H9 (cell line): ENCODE data around the gene SOS1. TPM values are rescaled to one million over a fixed set of nuclear protein-coding genes. Genes with fewer than 3 reads are reported as not detected.

ENCODE experiments used
- DNase-seq: peaks from one replicate; pipeline ENCODE4 v3.0.0-alpha.2; 2017
- H2AFZ ChIP-seq: one replicate; pipeline ENCODE4 v1.6.1; 2013; ENCODE audit warnings: mild to moderate bottlenecking, low read length, control low read depth, moderate library complexity
- H2AK5ac ChIP-seq: 2 replicates; pipeline ENCODE4 v1.6.1; 2013; ENCODE audit warnings: low read length, control low read depth, mixed read lengths; ENCODE audit not compliant: insufficient read length
- H2BK120ac ChIP-seq: one replicate; pipeline ENCODE4 v1.6.1; 2013; ENCODE audit warnings: low read depth, mild to moderate bottlenecking, low read length, control low read depth, inconsistent platforms; ENCODE audit not compliant: poor library complexity, severe bottlenecking
- H2BK12ac ChIP-seq: 2 replicates; pipeline ENCODE4 v1.6.1; 2013; ENCODE audit warnings: low read length, control low read depth, mixed read lengths, low read depth; ENCODE audit not compliant: insufficient read length
- H2BK15ac ChIP-seq: 2 replicates; pipeline ENCODE4 v1.6.1; 2013; ENCODE audit warnings: low read depth, low read length, control low read depth
- H2BK20ac ChIP-seq: one replicate; pipeline ENCODE4 v1.6.1; 2013; ENCODE audit warnings: low read depth, mild to moderate bottlenecking, low read length, control low read depth, inconsistent platforms; ENCODE audit not compliant: poor library complexity, severe bottlenecking
- H2BK5ac ChIP-seq: 2 replicates; pipeline ENCODE4 v1.6.1; 2013; ENCODE audit warnings: low read length, control low read depth, mixed read lengths; ENCODE audit not compliant: insufficient read length
- H3K14ac ChIP-seq: 2 replicates; pipeline ENCODE4 v1.6.1; 2013; ENCODE audit warnings: low read length, control low read depth; ENCODE audit not compliant: insufficient read depth
- H3K18ac ChIP-seq: 2 replicates; pipeline ENCODE4 v1.6.1; 2013; ENCODE audit warnings: low read depth, mild to moderate bottlenecking, mixed read lengths, low read length, control low read depth; ENCODE audit not compliant: insufficient read length
- H3K23ac ChIP-seq: 2 replicates; pipeline ENCODE4 v1.6.1; 2013; ENCODE audit warnings: low read length, control low read depth, mixed read lengths, low read depth; ENCODE audit not compliant: insufficient read length
- H3K23me2 ChIP-seq: 2 replicates; pipeline ENCODE4 v1.6.1; 2013; ENCODE audit warnings: low read depth, mild to moderate bottlenecking, mixed read lengths, low read length, control low read depth; ENCODE audit not compliant: insufficient read length, poor library complexity, severe bottlenecking
- H3K27ac ChIP-seq: 2 replicates; pipeline ENCODE4 v1.5.1; 2013; ENCODE audit warnings: low read length, control low read depth, mixed read lengths, low read depth; ENCODE audit not compliant: insufficient read length
- H3K27me3 ChIP-seq: 2 replicates; pipeline ENCODE4 v1.6.1; 2013; ENCODE audit warnings: low read length, control low read depth, inconsistent platforms; ENCODE audit not compliant: insufficient read depth
- H3K4ac ChIP-seq: 2 replicates; pipeline ENCODE4 v1.6.1; 2013; ENCODE audit warnings: low read depth, mild to moderate bottlenecking, control low read depth, inconsistent platforms, low read length, moderate library complexity
- H3K4me1 ChIP-seq: 2 replicates; pipeline ENCODE4 v1.6.1; 2013; ENCODE audit warnings: low read length, control low read depth, inconsistent platforms; ENCODE audit not compliant: insufficient read depth
- H3K4me2 ChIP-seq: 2 replicates; pipeline ENCODE4 v1.6.1; 2013; ENCODE audit warnings: low read length, control low read depth, mixed read lengths; ENCODE audit not compliant: insufficient read length, insufficient read depth
- H3K56ac ChIP-seq: 2 replicates; pipeline ENCODE4 v1.6.1; 2013; ENCODE audit warnings: low read depth, mild to moderate bottlenecking, mixed read lengths, low read length, control low read depth; ENCODE audit not compliant: insufficient read length
- H3K79me1 ChIP-seq: 2 replicates; pipeline ENCODE4 v1.6.1; 2013; ENCODE audit warnings: low read depth, mild to moderate bottlenecking, moderate library complexity, low read length, control low read depth, inconsistent platforms; ENCODE audit not compliant: insufficient read depth, poor library complexity, severe bottlenecking
- H3K79me2 ChIP-seq: 2 replicates; pipeline ENCODE4 v1.6.1; 2013; ENCODE audit warnings: low read length, control low read depth, inconsistent platforms; ENCODE audit not compliant: insufficient read depth
- H3K9ac ChIP-seq: 2 replicates; pipeline ENCODE4 v1.6.1; 2013; ENCODE audit warnings: low read length, control low read depth, mixed read lengths; ENCODE audit not compliant: insufficient read length; ENCODE audit errors: extremely low read depth
- H3K9me3 ChIP-seq: one replicate; pipeline ENCODE4 v1.6.1; 2013; ENCODE audit warnings: low read depth, low read length, inconsistent platforms; ENCODE audit not compliant: control insufficient read depth
- H3T11ph ChIP-seq: one replicate; pipeline ENCODE4 v1.6.1; 2013; ENCODE audit warnings: mild to moderate bottlenecking, low read length, control low read depth, inconsistent platforms
- H4K20me1 ChIP-seq: one replicate; pipeline ENCODE4 v1.6.1; 2013; ENCODE audit not compliant: control insufficient read depth, insufficient read length, insufficient read depth
- H4K5ac ChIP-seq: 2 replicates; pipeline ENCODE4 v1.6.1; 2013; ENCODE audit warnings: low read depth, mild to moderate bottlenecking, mixed read lengths, low read length, control low read depth; ENCODE audit not compliant: insufficient read length
- H4K8ac ChIP-seq: replicated peaks from 2 replicates; pipeline ENCODE4 v1.6.1; 2013; ENCODE audit warnings: low read length, control low read depth, mixed read lengths, low read depth; ENCODE audit not compliant: insufficient read length
- H4K91ac ChIP-seq: 2 replicates; pipeline ENCODE4 v1.6.1; 2013; ENCODE audit warnings: low read depth, mild to moderate bottlenecking, moderate library complexity, mixed read lengths, low read length, control low read depth; ENCODE audit not compliant: insufficient read length
- H3K27ac Mint-ChIP-seq, 3 experiments: 2 replicates in 2 of 3; 3 replicates in 1 of 3; pipeline ENCODE4 v1.8.0; 2020 to 2021; ENCODE audit warnings: mixed read lengths in 3 of 3, mild to moderate bottlenecking in 1 of 3, moderate library complexity in 1 of 3
- H3K27me3 Mint-ChIP-seq: 2 replicates; pipeline ENCODE4 v1.8.0; 2021; ENCODE audit warnings: low read depth, mild to moderate bottlenecking, moderate library complexity, mixed read lengths
- H3K36me3 Mint-ChIP-seq, 3 experiments: 2 replicates in 2 of 3; 3 replicates in 1 of 3; pipeline ENCODE4 v1.8.0; 2020 to 2021; ENCODE audit warnings: low read depth in 3 of 3, mixed read lengths in 3 of 3; ENCODE audit not compliant: insufficient read depth in 1 of 3
- H3K4me1 Mint-ChIP-seq, 2 experiments: 2 replicates each; pipeline ENCODE4 v1.8.0; 2020; ENCODE audit warnings: mixed read lengths in 2 of 2
- H3K4me3 Mint-ChIP-seq, 2 experiments: 2 replicates in 1 of 2; 3 replicates in 1 of 2; pipeline ENCODE4 v1.8.0; 2020 to 2021; ENCODE audit warnings: mild to moderate bottlenecking in 2 of 2, mixed read lengths in 2 of 2, moderate library complexity in 1 of 2
- H3K9me3 Mint-ChIP-seq, 2 experiments: 2 replicates in 1 of 2; 3 replicates in 1 of 2; pipeline ENCODE4 v1.8.0; 2020; ENCODE audit warnings: mild to moderate bottlenecking in 2 of 2, mixed read lengths in 2 of 2, moderate library complexity in 1 of 2
- WGBS: extraction: QIAGEN DNeasy Blood & Tissue Kit; methylation state at CpG from one replicate; pipeline ENCODE4 v1.1.7; 2013; ENCODE audit warnings: missing lambda C conversion rate, low lambda C conversion rate, mixed read lengths; ENCODE audit not compliant: insufficient read length; ENCODE audit errors: extremely low coverage; 5-methylcytosine and 5-hydroxymethylcytosine counted together
- total RNA-seq: library from RNA; stranded (reverse); gene quantifications from 2 replicates; pipeline ENCODE4 v1.2.1, GENCODE V29; 2021
- TF ChIP-seq, protein P1 (sequence below): fragments of 200-600 bp; sonication (generic); conservative IDR thresholded peaks from 3 replicates; pipeline ENCODE4 v1.8.0; 2021; ENCODE audit warnings: antibody characterized with exemption, mild to moderate bottlenecking

The SOS1 gene
- total RNA-seq, 1 experiment from 2014 or later, result 35.8 TPM

- Histone ChIP-seq H4K20me1 (no peaks in the 10 kb centered on the region), H3K9ac (no peak overlapping the region), H3K23ac (no peak overlapping the region), H3K4ac (no peak overlapping the region), H3K18ac (no peak overlapping the region), H3K4me2 (no peak overlapping the region), H2AFZ (no peak overlapping the region), H4K5ac (no peak overlapping the region), H3K23me2 (no peaks in the 10 kb centered on the region), H3K9me3 (no peaks in the 10 kb centered on the region), H4K91ac (no peak overlapping the region), H3K27me3 (no peaks in the 10 kb centered on the region), H2AK5ac (no peak overlapping the region), H3K4me1 (peaks cover 2% of the 10 kb centered on the region; the same call in 1 of the 2 replicates), H3K27ac (no peak overlapping the region), H2BK12ac (no peak overlapping the region), H3K14ac (no peak overlapping the region), H2BK20ac (no peak overlapping the region), H2BK15ac (no peak overlapping the region), H4K8ac (no peak overlapping the region), H3K79me2 (no peaks in the 10 kb centered on the region), H2BK5ac (no peak overlapping the region), H3K56ac (no peak overlapping the region), H3T11ph (no peak overlapping the region), H2BK120ac (no peak overlapping the region), H3K79me1 (no peaks in the 10 kb centered on the region)
- H3K4me1 Mint-ChIP-seq, result peaks cover 11 to 15% of the 10 kb centered on the region in 2 experiments
- H3K27ac Mint-ChIP-seq, result peak overlapping the region in 1 of 3 experiments; percentile 72; a peak in 2 of 7 replicates
- peaks cover 9 to 57% (median 40%) of the 10 kb centered on the region in 3 experiments; a peak in 6 of 7 replicates for H3K36me3 Mint-ChIP-seq
- H3K4me3 Mint-ChIP-seq, result no peak overlapping the region; a peak in 1 of 5 replicates
- no CpG with 5 or more reads among the region's 4 CpGs for WGBS
- no peaks in the 10 kb centered on the region for H3K27me3 Mint-ChIP-seq
- DNase-seq, result no peak
- H3K9me3 Mint-ChIP-seq, result no peaks in the 10 kb centered on the region
- TF ChIP-seq, protein P1, sequence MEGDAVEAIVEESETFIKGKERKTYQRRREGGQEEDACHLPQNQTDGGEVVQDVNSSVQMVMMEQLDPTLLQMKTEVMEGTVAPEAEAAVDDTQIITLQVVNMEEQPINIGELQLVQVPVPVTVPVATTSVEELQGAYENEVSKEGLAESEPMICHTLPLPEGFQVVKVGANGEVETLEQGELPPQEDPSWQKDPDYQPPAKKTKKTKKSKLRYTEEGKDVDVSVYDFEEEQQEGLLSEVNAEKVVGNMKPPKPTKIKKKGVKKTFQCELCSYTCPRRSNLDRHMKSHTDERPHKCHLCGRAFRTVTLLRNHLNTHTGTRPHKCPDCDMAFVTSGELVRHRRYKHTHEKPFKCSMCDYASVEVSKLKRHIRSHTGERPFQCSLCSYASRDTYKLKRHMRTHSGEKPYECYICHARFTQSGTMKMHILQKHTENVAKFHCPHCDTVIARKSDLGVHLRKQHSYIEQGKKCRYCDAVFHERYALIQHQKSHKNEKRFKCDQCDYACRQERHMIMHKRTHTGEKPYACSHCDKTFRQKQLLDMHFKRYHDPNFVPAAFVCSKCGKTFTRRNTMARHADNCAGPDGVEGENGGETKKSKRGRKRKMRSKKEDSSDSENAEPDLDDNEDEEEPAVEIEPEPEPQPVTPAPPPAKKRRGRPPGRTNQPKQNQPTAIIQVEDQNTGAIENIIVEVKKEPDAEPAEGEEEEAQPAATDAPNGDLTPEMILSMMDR, result no peak
Observed at GRCh38 chr2:38997781-38998180, 123.1 kb downstream of the SOS1 start.
